NCI-H774 (cell line): ENCODE measurements around the gene RBBP4.
"Not testable (repeated sequence)": the region's sequence is repeated elsewhere in the genome, so short reads cannot be mapped to it uniquely, and the experiment has no call there.

Experiments used
- DNase-seq: peaks from one replicate; lab custom pipeline; 2025; lab: John Stamatoyannopoulos, UW

RBBP4 gene

GRCh38 chr1:32639489-32640075 lies 11.4 kb upstream of the RBBP4 start:
- no peak for DNase-seq

- not testable (repeated sequence) for DNase-seq
These were observed 8.6 kb upstream of the RBBP4 start for GRCh38 chr1:32642292-32642827.

GRCh38 chr1:32644426-32644825 lies 6.6 kb upstream of the RBBP4 start:
- DNase-seq = no peak

GRCh38 chr1:32647308-32648134 lies 3.5 kb upstream of the RBBP4 start:
- no peak for DNase-seq

GRCh38 chr1:32650248-32650751 lies 708 bp upstream of the RBBP4 start, which contains the start of gene ZBTB8OS:
Gene ZBTB8OS, minus strand, starts transcription at chr1:32650550. Its CDS starts 21 bp downstream, at chr1:32650529.
- peak; percentile 97 for DNase-seq

- no peak for DNase-seq
These were observed 559 bp downstream of the RBBP4 start for GRCh38 chr1:32651461-32652073.

GRCh38 chr1:32652244-32652962 lies 1.4 kb downstream of the RBBP4 start:
- no peak for DNase-seq

- no peak for DNase-seq
These were observed 8.6 kb downstream of the RBBP4 start for GRCh38 chr1:32659581-32659980.

- no peak for DNase-seq
These were observed 14.9 kb downstream of the RBBP4 start for GRCh38 chr1:32665915-32666314.

GRCh38 chr1:32666901-32667566 lies 16.0 kb downstream of the RBBP4 start:
- no peak for DNase-seq

GRCh38 chr1:32668716-32669115 lies 17.7 kb downstream of the RBBP4 start:
- DNase-seq = not testable (repeated sequence)

- DNase-seq = no peak
These were observed 25.9 kb downstream of the RBBP4 start for GRCh38 chr1:32676945-32677344.

GRCh38 chr1:32679993-32680392 lies 29.0 kb downstream of the RBBP4 start:
- DNase-seq = not testable (repeated sequence)

GRCh38 chr1:32680642-32681041 lies 29.6 kb downstream of the RBBP4 start:
- no peak for DNase-seq

GRCh38 chr1:32681509-32681908 lies 30.5 kb downstream of the RBBP4 start:
- no peak for DNase-seq

GRCh38 chr1:32681999-32682398 lies 31.0 kb downstream of the RBBP4 start:
- DNase-seq = no peak

GRCh38 chr1:32683397-32683796 lies 32.4 kb downstream of the RBBP4 start:
- no peak for DNase-seq

GRCh38 chr1:32684167-32684811 lies 33.3 kb downstream of the RBBP4 start:
- DNase-seq = no peak

GRCh38 chr1:32685498-32685897 lies 34.5 kb downstream of the RBBP4 start:
- DNase-seq = no peak

- DNase-seq = no peak
These were observed 35.4 kb downstream of the RBBP4 start for GRCh38 chr1:32686387-32686786.
